Measurements from ENCODE around the gene PDE6H.

DNA sequence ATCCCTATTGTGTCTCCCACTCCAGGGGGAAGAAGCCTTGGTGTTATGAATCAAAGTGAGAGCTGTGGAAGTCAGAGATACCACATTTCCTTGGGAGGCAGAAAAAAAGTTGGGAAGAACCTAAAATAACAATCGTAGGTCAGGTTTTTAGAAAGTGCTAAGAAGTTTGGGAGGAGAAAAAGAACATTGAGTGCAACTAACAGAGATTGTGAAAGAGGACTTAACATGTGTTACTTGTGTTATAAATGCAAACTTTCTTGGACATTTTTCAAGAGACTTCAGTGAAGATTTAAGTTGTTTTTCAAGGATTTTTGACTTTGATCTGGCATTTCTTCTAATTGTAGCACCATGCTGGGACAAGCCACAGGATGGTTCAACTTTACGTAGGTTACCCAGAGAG is 26.7 kb upstream of the PDE6H start:
- no peak for TF ChIP-seq POLR2A (IDR thresholded peaks at IDR 0.05)
- TF ChIP-seq, protein P1, sequence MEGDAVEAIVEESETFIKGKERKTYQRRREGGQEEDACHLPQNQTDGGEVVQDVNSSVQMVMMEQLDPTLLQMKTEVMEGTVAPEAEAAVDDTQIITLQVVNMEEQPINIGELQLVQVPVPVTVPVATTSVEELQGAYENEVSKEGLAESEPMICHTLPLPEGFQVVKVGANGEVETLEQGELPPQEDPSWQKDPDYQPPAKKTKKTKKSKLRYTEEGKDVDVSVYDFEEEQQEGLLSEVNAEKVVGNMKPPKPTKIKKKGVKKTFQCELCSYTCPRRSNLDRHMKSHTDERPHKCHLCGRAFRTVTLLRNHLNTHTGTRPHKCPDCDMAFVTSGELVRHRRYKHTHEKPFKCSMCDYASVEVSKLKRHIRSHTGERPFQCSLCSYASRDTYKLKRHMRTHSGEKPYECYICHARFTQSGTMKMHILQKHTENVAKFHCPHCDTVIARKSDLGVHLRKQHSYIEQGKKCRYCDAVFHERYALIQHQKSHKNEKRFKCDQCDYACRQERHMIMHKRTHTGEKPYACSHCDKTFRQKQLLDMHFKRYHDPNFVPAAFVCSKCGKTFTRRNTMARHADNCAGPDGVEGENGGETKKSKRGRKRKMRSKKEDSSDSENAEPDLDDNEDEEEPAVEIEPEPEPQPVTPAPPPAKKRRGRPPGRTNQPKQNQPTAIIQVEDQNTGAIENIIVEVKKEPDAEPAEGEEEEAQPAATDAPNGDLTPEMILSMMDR (IDR thresholded peaks at IDR 0.05): no peak
